Measurements from ENCODE around the gene ZBTB22. TPM values are rescaled to one million over a fixed set of nuclear protein-coding genes. Genes with fewer than 3 reads are reported as not detected.
"Not testable (repeated sequence)": the region's sequence is repeated elsewhere in the genome, so short reads cannot be mapped to it uniquely, and the experiment has no call there.

The ZBTB22 gene
- total RNA-seq, 1 donor from 2014 or later = 31.8 TPM

DNA sequence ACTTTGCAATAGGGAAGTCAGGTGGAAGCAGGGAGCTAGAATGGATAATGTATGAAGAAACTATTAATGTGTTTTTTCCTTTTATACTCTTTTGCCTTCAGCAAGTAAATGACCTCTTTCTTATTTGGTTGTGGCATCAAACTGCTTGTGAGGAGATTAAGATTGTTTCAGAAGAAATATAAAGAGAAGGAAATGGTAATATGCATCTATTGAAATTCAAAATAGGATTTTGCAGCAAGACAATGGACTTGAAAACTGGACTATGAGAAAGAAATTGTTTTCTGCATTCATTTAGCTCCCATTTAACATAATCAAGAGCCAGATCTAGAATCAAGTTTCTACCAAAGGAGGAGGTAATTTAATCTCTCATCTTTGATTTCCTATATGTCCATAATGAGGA is 41.8 kb upstream of the ZBTB22 start:
- no peak for DNase-seq
- Mint-ChIP-seq H3K27me3 (peaks cover 2% of the 10 kb centered on the region), H3K4me3 (no peak overlapping the region), H3K27ac (no peak overlapping the region), H3K9me3 (no peaks in the 10 kb centered on the region), H3K36me3 (ENCODE audit: low read depth) (no peaks in the 10 kb centered on the region), H3K4me1 (no peaks in the 10 kb centered on the region)
- TF ChIP-seq, protein P1, sequence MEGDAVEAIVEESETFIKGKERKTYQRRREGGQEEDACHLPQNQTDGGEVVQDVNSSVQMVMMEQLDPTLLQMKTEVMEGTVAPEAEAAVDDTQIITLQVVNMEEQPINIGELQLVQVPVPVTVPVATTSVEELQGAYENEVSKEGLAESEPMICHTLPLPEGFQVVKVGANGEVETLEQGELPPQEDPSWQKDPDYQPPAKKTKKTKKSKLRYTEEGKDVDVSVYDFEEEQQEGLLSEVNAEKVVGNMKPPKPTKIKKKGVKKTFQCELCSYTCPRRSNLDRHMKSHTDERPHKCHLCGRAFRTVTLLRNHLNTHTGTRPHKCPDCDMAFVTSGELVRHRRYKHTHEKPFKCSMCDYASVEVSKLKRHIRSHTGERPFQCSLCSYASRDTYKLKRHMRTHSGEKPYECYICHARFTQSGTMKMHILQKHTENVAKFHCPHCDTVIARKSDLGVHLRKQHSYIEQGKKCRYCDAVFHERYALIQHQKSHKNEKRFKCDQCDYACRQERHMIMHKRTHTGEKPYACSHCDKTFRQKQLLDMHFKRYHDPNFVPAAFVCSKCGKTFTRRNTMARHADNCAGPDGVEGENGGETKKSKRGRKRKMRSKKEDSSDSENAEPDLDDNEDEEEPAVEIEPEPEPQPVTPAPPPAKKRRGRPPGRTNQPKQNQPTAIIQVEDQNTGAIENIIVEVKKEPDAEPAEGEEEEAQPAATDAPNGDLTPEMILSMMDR (IDR thresholded peaks at IDR 0.05) = no peak
- ATAC-seq (ENCODE audit: low read depth) = no peak
- POLR2A ChIA-PET = no interaction called here
- intact Hi-C loops (cut with micrococcal nuclease) = no loop called here
- CTCF ChIA-PET = no interaction called here

GRCh38 chr6:33357160-33357871 is 39.8 kb upstream of the ZBTB22 start:
- H3K27ac Mint-ChIP-seq; DNase-seq; H3K4me1 Mint-ChIP-seq; POLR2A ChIA-PET; H3K36me3 Mint-ChIP-seq (ENCODE audit: low read depth); intact Hi-C loops (cut with micrococcal nuclease); H3K9me3 Mint-ChIP-seq; CTCF ChIA-PET; H3K4me3 Mint-ChIP-seq; H3K27me3 Mint-ChIP-seq; ATAC-seq (ENCODE audit: low read depth): not testable (repeated sequence)

DNA sequence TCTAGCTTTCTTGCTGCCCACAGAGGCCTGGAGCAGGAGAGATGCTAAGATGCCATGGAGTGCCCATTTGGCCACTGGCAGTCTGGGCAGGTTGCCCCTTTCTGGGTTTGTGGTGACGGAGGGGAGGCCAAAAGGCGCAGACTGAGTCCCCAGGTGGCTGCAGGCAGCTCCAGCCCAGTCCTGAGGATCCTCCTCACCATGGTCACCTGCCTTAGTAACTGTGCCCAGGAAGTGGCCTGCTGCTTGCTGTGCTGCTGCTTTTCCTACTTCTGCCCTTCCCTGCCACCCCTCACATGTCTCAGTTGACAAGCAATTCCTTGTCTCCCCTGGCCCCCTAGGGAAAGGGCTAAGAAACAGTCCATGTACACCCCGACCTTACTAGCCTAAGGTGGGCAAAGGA is 38.8 kb upstream of the ZBTB22 start:
- POLR2A ChIA-PET = no interaction called here
- H3K4me1 Mint-ChIP-seq = peaks cover 3% of the 10 kb centered on the region
- CTCF ChIA-PET = no interaction called here

DNA sequence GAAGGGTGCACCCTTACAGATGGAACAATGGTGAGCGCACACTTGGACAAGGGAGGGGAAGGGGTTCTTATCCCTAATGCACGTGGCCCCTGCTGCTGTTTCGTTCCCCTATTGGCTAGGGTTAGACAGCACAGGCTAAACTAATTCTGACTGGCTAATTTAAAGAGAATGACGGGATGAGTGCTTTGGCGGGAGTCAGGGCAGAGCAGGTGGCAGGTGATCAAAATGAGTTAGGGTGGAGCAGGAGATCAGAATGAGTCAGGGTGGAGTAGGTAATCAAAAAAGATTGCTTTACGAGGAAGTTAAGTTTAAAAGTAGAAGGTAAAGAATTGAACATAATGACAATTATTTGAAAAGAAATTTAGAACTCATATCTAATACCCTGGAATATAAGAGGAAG is 38.3 kb upstream of the ZBTB22 start:
- H3K4me3 Mint-ChIP-seq; ATAC-seq (ENCODE audit: low read depth); H3K27ac Mint-ChIP-seq; DNase-seq; H3K36me3 Mint-ChIP-seq (ENCODE audit: low read depth); CTCF ChIA-PET; H3K4me1 Mint-ChIP-seq; intact Hi-C loops (cut with micrococcal nuclease); H3K9me3 Mint-ChIP-seq; H3K27me3 Mint-ChIP-seq: not testable (repeated sequence)
- POLR2A ChIA-PET = interaction anchor here (0.6 to 0.8 kb wide), 2 partner anchors 9 to 43 kb away, joined by 3 read pairs; no protein-coding TSS in a partner anchor

More for the DNA sequence above, 38.8 kb upstream of the ZBTB22 start:
- intact Hi-C loops (cut with micrococcal nuclease) = no loop called here
- Mint-ChIP-seq H3K36me3 (ENCODE audit: low read depth) (no peaks in the 10 kb centered on the region), H3K9me3 (no peaks in the 10 kb centered on the region), H3K27me3 (peaks cover 2% of the 10 kb centered on the region), H3K4me3 (no peak overlapping the region), H3K27ac (no peak overlapping the region)
- TF ChIP-seq, protein P1 (IDR thresholded peaks at IDR 0.05) = no peak
- ATAC-seq (ENCODE audit: low read depth) (no peak), DNase-seq (no peak)

DNA sequence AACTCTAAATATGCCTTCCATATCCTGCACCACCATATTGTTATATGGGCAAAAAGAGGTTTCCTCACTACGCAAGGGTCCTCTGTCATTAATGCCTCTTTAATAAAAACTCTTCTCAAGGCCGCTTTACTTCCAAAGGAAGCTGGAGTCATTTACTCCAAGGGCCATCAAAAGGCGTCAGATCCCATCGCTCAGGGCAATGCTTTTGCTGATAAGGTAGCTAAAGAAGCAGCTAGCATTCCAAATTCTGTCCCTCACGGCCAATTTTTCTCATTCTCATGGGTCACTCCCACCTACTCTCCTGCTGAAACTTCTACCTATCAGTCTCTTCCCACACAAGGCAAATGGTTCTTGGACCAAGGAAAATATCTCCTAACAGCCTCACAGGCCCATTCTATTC is 30.3 kb upstream of the ZBTB22 start:
- H3K9me3 Mint-ChIP-seq = no peaks in the 10 kb centered on the region
- peaks cover 29% of the 10 kb centered on the region for H3K4me1 Mint-ChIP-seq
- TF ChIP-seq, protein P1 (IDR thresholded peaks at IDR 0.05) = no peak
- ATAC-seq (ENCODE audit: low read depth) (no peak), DNase-seq (no peak)
- H3K4me3 Mint-ChIP-seq = no peak overlapping the region
- ChIA-PET CTCF (no interaction called here), POLR2A (no interaction called here)
- H3K27ac Mint-ChIP-seq = no peak overlapping the region
- H3K27me3 Mint-ChIP-seq = no peaks in the 10 kb centered on the region
- intact Hi-C loops (cut with micrococcal nuclease) = no loop called here
- H3K36me3 Mint-ChIP-seq (ENCODE audit: low read depth) = no peaks in the 10 kb centered on the region

- H3K36me3 Mint-ChIP-seq (ENCODE audit: low read depth); POLR2A ChIA-PET; DNase-seq; H3K9me3 Mint-ChIP-seq; CTCF ChIA-PET; intact Hi-C loops (cut with micrococcal nuclease); H3K27me3 Mint-ChIP-seq; ATAC-seq (ENCODE audit: low read depth); H3K27ac Mint-ChIP-seq; H3K4me3 Mint-ChIP-seq: not testable (repeated sequence)
- H3K4me1 Mint-ChIP-seq = peaks cover 29% of the 10 kb centered on the region
Observed at GRCh38 chr6:33346972-33347371, 29.4 kb upstream of the ZBTB22 start.

All from activated B cell treated with CpG ODN at 0.5 μM for 24 hours (primary cell).